Measurements from ENCODE around the gene RABL2B. TPM values are rescaled to one million over a fixed set of nuclear protein-coding genes. Genes with fewer than 3 reads are reported as not detected.

Gene RABL2B
- total RNA-seq, 1 experiment from 2014 or later, result 6.6 TPM

- Histone ChIP-seq H3K36me3 (ENCODE audit: low read depth, low read length) (no peaks in the 10 kb centered on the region), H3F3A (ENCODE audit: low read length, unreplicated experiment) (no peaks in the 10 kb centered on the region), H2AFZ (ENCODE audit: low read length) (no peak overlapping the region), H3K27ac (ENCODE audit: low read length) (no peak overlapping the region), H3K4me3 (ENCODE audit: low read length) (no peak overlapping the region), H3K9me3 (ENCODE audit: low read length) (no peaks in the 10 kb centered on the region), H3K9ac (ENCODE audit: low read length) (no peak overlapping the region), H3K9me2 (replicated peaks; ENCODE audit: low read length) (no peaks in the 10 kb centered on the region), H3K27me3 (ENCODE audit: low read length) (no peaks in the 10 kb centered on the region), H4K20me1 (ENCODE audit: low read length) (no peaks in the 10 kb centered on the region), H3K79me2 (ENCODE audit: low read length) (no peaks in the 10 kb centered on the region), H3K4me2 (ENCODE audit: low read length) (no peak overlapping the region), H3K4me1 (ENCODE audit: insufficient read depth, low read length) (no peaks in the 10 kb centered on the region; the same call in 1 of the 2 replicates)
- no peak for DNase-seq
- no peak for ATAC-seq
- POLR2A ChIA-PET (ENCODE audit: unreplicated experiment), result no interaction called here
- intact Hi-C loops (cut with micrococcal nuclease), result no loop called here
- CTCF ChIA-PET, result no interaction called here
- TF ChIP-seq CTCF (conservative IDR thresholded peaks at IDR 0.05; ENCODE audit: low read depth, low read length) (no peak), EZH2 (IDR thresholded peaks at IDR 0.05; ENCODE audit: low read length, unreplicated experiment) (no peak), EZH2phosphoT487 (IDR thresholded peaks at IDR 0.05; ENCODE audit: borderline replicate concordance, low read length) (no peak)
- no TSS peak for BruUV-seq (replicated peaks)
These were observed 53.2 kb downstream of the RABL2B start for GRCh38 chr22:50730013-50730891.

GRCh38 chr22:50729391-50730012, 53.9 kb downstream of the RABL2B start:
- BruUV-seq (replicated peaks), result no TSS peak
- DNase-seq, result no peak
- Histone ChIP-seq H3K27me3 (ENCODE audit: low read length) (no peaks in the 10 kb centered on the region), H3K9me3 (ENCODE audit: low read length) (no peaks in the 10 kb centered on the region), H3K9me2 (replicated peaks; ENCODE audit: low read length) (no peaks in the 10 kb centered on the region), H3K36me3 (ENCODE audit: low read depth, low read length) (no peaks in the 10 kb centered on the region), H3K27ac (ENCODE audit: low read length) (no peak overlapping the region), H3K4me3 (ENCODE audit: low read length) (no peak overlapping the region), H3K79me2 (ENCODE audit: low read length) (no peaks in the 10 kb centered on the region), H4K20me1 (ENCODE audit: low read length) (no peaks in the 10 kb centered on the region), H3K4me1 (ENCODE audit: insufficient read depth, low read length) (no peaks in the 10 kb centered on the region; the same call in 1 of the 2 replicates), H3F3A (ENCODE audit: low read length, unreplicated experiment) (no peaks in the 10 kb centered on the region), H3K4me2 (ENCODE audit: low read length) (no peak overlapping the region), H2AFZ (ENCODE audit: low read length) (no peak overlapping the region), H3K9ac (ENCODE audit: low read length) (no peak overlapping the region)
- no peak for TF ChIP-seq EZH2 (IDR thresholded peaks at IDR 0.05; ENCODE audit: low read length, unreplicated experiment)
- TF ChIP-seq EZH2phosphoT487 (IDR thresholded peaks at IDR 0.05; ENCODE audit: borderline replicate concordance, low read length), result no peak
- CTCF ChIA-PET, result no interaction called here
- POLR2A ChIA-PET (ENCODE audit: unreplicated experiment), result no interaction called here
- ATAC-seq, result no peak
- intact Hi-C loops (cut with micrococcal nuclease), result no loop called here

GRCh38 chr22:50728523-50728931, 54.9 kb downstream of the RABL2B start:
- H3K79me2 ChIP-seq (ENCODE audit: low read length), result no peaks in the 10 kb centered on the region
- DNase-seq, result no peak
- no peak overlapping the region for H3K4me3 ChIP-seq (ENCODE audit: low read length)
- CTCF ChIA-PET, result no interaction called here
- POLR2A ChIA-PET (ENCODE audit: unreplicated experiment), result no interaction called here
- H2AFZ ChIP-seq (ENCODE audit: low read length), result no peak overlapping the region
- H3K4me2 ChIP-seq (ENCODE audit: low read length), result no peak overlapping the region
- intact Hi-C loops (cut with micrococcal nuclease), result no loop called here
- H3K9me3 ChIP-seq (ENCODE audit: low read length), result no peaks in the 10 kb centered on the region
- no peak overlapping the region for H3K27ac ChIP-seq (ENCODE audit: low read length)
- H3K9ac ChIP-seq (ENCODE audit: low read length), result no peak overlapping the region
- no peaks in the 10 kb centered on the region for H4K20me1 ChIP-seq (ENCODE audit: low read length)
- no peaks in the 10 kb centered on the region for H3K36me3 ChIP-seq (ENCODE audit: low read depth, low read length)
- ATAC-seq, result no peak
- BruUV-seq (replicated peaks), result no TSS peak
- TF ChIP-seq CTCF (conservative IDR thresholded peaks at IDR 0.05; ENCODE audit: low read depth, low read length) (no peak), EZH2 (IDR thresholded peaks at IDR 0.05; ENCODE audit: low read length, unreplicated experiment) (no peak), EZH2phosphoT487 (IDR thresholded peaks at IDR 0.05; ENCODE audit: borderline replicate concordance, low read length) (no peak)
- H3K27me3 ChIP-seq (ENCODE audit: low read length), result no peaks in the 10 kb centered on the region
- no peaks in the 10 kb centered on the region for H3K9me2 ChIP-seq (replicated peaks; ENCODE audit: low read length)
- H3F3A ChIP-seq (ENCODE audit: low read length, unreplicated experiment), result no peaks in the 10 kb centered on the region
- H3K4me1 ChIP-seq (ENCODE audit: insufficient read depth, low read length), result no peaks in the 10 kb centered on the region; the same call in 1 of the 2 replicates
